ENCODE data around the gene MAPK14. TPM values are rescaled to one million over a fixed set of nuclear protein-coding genes. Genes with fewer than 3 reads are reported as not detected.
A peak's percentile ranks its signal among the peaks of the same experiment; 100 is the strongest.

MAPK14 gene
- total and polyA plus RNA-seq, 12 donors: 9.2 to 38.1 (median 29.3) TPM

DNA sequence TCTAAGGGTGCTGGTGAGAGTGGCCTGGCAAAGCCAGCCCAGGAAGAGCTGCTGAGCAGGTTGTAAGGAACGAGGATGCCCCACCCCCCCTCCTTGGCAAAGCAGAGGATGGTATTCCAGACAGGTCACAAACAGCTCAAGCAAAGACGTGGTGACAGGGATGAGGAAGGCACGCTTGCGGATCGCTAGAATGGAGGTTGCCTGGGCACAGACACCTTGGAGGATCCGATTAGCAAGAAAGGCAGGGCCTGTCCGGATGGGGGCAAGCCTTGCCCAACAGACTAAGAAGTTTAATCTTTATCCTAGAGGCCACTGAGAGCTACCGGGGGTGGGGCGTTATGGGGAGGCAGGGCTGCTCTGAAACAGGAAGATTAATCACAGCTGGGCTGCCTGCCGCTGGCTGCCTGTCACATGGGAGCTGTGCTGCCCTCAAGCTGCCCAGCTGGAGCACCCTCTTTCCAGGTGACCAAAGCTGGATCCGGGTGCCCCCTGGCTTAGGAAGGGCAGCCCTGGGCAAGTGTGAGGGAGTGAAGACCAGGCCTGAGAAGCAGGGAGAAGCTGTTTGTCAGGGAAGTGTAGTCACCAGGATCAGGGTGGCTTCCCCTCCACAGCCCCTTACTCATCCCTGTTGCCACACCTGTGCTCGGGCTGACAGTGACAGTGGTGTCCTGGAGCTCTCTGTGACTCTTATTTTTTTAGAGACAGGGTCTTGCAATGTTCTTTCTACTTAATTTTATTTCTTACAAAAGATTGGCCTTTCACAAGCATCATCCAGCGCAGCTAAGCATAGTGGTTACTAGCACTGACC lies 93.6 kb downstream of the MAPK14 start:
- peaks cover 0 to 2% (median 0%) of the 10 kb centered on the region in 7 donors for H3K27me3 ChIP-seq
- H3K27ac ChIP-seq: peak overlapping the region in 6 of 10 donors; percentile 15 to 91 (median 42)
- H3K9me3 ChIP-seq: no peaks in the 10 kb centered on the region
- intact Hi-C loops (cut with DNase I): loop anchor here in 8 of 10 donors (5.0 to 10.0 kb wide), 6 partner anchors 71 to 244 kb away; partner anchors contain the start of gene BRPF3 (in 3 of the 8)
- DNase-seq: peak in 1 of 2 donors; percentile 38
- ATAC-seq: peak in 7 of 8 donors; percentile 32 to 63 (median 46)
- peaks cover 0 to 17% (median 0%) of the 10 kb centered on the region in 9 donors for H3K36me3 ChIP-seq
- H3K4me3 ChIP-seq: peak overlapping the region in 1 of 10 donors; percentile 30
- TF ChIP-seq, protein P1, sequence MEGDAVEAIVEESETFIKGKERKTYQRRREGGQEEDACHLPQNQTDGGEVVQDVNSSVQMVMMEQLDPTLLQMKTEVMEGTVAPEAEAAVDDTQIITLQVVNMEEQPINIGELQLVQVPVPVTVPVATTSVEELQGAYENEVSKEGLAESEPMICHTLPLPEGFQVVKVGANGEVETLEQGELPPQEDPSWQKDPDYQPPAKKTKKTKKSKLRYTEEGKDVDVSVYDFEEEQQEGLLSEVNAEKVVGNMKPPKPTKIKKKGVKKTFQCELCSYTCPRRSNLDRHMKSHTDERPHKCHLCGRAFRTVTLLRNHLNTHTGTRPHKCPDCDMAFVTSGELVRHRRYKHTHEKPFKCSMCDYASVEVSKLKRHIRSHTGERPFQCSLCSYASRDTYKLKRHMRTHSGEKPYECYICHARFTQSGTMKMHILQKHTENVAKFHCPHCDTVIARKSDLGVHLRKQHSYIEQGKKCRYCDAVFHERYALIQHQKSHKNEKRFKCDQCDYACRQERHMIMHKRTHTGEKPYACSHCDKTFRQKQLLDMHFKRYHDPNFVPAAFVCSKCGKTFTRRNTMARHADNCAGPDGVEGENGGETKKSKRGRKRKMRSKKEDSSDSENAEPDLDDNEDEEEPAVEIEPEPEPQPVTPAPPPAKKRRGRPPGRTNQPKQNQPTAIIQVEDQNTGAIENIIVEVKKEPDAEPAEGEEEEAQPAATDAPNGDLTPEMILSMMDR (IDR thresholded peaks at IDR 0.05): no peak
- WGBS, 2 donors: 41 to 59% methylated on average over 13 of the region's 13 CpGs
- peaks cover 0 to 88% (median 14%) of the 10 kb centered on the region in 9 donors for H3K4me1 ChIP-seq

- H3K4me3 ChIP-seq: no peak overlapping the region
- peaks cover 0 to 5% (median 0%) of the 10 kb centered on the region in 7 donors for H3K27me3 ChIP-seq
- DNase-seq (no peak), ATAC-seq (no peak)
- peaks cover 0 to 88% (median 14%) of the 10 kb centered on the region in 9 donors for H3K4me1 ChIP-seq
- H3K27ac ChIP-seq: peak overlapping the region in 1 of 10 donors; percentile 91
- peaks cover 0 to 10% (median 0%) of the 10 kb centered on the region in 9 donors for H3K36me3 ChIP-seq
- WGBS, 2 donors: 81 to 95% methylated on average over 4 of the region's 4 CpGs
- TF ChIP-seq, protein P1 (IDR thresholded peaks at IDR 0.05): no peak
- no peaks in the 10 kb centered on the region for H3K9me3 ChIP-seq
- intact Hi-C loops (cut with DNase I): loop anchor here in 9 of 10 donors (2.0 to 10.0 kb wide), 7 partner anchors 70 to 243 kb away; partner anchors contain the start of gene BRPF3 (in 5 of the 9)
These were observed 94.3 kb downstream of the MAPK14 start for GRCh38 chr6:36121787-36122494.

DNA sequence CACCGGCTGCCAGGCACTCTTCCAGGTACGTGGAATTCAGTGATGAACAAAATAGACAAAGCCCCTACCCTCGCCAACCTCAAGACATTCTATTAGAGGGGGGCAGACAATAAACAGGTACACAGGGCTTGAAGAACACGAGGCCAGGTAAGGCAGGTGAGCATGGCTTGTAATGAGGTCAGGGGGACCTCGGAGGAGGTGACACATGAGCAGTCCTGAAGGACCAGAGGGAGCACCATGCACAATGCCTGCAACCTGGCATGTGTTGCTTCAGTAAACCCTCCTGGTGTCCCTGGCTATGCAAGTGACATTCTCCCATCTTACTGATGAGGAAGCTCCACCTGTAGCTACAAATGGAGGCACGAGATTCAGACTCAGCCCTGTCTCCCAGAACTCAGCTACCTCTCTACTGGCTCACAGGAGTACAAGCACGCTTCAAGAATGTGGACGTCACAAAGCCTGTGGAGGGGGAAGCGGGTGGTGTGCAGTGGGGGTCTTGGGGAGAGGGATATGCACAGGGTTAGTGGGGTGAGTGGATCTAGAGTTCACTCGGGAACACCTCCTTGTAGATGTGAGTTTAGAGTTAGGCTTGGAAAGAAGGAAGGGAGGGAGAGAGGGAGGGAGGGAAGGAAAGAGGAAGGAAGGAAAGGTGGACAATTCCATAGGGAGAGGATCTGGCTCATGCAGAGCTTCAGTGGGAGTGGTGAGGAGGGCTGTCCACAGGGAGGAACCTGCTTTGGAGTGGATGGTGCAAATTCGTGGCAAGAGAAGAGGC lies 95.1 kb downstream of the MAPK14 start:
- Histone ChIP-seq H3K4me3 (no peak overlapping the region), H3K9me3 (no peaks in the 10 kb centered on the region), H3K36me3 (peaks cover 0 to 2% (median 0%) of the 10 kb centered on the region in 9 donors), H3K4me1 (peaks cover 0 to 90% (median 14%) of the 10 kb centered on the region in 9 donors), H3K27me3 (peaks cover 0 to 5% (median 0%) of the 10 kb centered on the region in 7 donors), H3K27ac (peak overlapping the region in 1 of 10 donors; percentile 66)
- DNase-seq (no peak), ATAC-seq (no peak)
- intact Hi-C loops (cut with DNase I): loop anchor here in 9 of 10 donors (1.0 to 10.0 kb wide), 8 partner anchors 70 to 242 kb away; partner anchors contain the start of gene BRPF3 (in 6 of the 9)
- TF ChIP-seq, protein P1 (IDR thresholded peaks at IDR 0.05): no peak
- 84% methylated on average over 11 of the region's 11 CpGs for WGBS, 2 donors
